CD4-positive, alpha-beta T cell treated with Interferon gamma for 1 hour (primary cell): ENCODE data around the gene TNFRSF4.

Experiments used
- DNase-seq: peaks from one replicate; pipeline ENCODE4 v3.0.0-alpha.2; 2020

TNFRSF4 gene

DNA sequence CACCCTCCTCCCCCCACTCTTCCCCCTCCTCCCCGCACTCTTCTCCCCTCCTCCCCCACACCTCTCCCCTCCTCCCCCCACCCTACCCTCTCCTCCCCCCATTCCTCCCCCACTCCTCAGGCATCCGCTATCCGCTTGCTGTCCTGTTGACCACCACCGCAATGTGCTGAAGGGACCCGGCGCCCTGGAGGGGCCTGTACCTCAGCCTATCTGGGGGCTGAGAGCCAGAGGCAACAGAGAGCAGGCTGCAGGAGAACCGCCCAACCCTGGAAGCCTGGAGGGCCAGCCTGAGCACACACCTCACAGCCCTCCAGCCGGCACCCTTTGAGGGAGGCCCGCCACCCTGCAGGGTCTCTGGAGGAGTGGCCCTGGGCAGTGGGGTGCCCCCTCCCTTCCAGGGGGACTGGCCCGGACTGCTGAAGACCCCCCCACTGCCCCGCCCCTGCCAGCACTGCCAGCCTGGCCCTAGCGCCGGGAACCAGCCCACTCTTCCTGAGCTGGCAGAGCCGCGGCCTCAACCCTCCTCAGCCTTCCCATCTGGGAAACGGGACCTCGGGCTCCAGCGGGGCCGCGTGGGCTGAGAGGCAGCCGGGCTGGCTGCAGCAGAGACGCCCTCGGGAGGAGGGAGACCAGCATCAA, 31.3 kb upstream of the TNFRSF4 start:
- no peak for DNase-seq

GRCh38 chr1:1244192-1244811, 30.3 kb upstream of the TNFRSF4 start:
- no peak for DNase-seq

DNA sequence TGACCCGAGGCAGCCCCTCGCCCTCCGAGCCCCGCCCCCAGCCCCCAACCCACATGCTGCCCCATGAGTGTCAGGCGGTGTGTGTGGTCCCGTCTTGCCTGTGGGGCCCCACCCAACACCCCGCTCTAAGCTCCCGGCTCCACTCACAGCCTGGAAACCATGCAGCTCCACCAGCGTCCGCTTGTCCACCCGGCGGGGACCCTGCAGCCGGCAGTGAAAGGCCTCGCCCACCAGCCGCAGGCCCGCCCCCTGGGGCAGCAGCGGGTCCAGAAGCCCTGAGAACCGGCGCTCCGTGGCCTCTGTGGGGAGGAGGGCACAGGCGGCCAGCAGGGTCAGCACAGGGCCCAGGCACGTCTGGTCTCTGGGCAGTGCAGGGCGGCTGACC, 29.8 kb upstream of the TNFRSF4 start:
- no peak for DNase-seq

GRCh38 chr1:1243266-1243660, 29.3 kb upstream of the TNFRSF4 start:
- no peak for DNase-seq

GRCh38 chr1:1242461-1243265, 28.7 kb upstream of the TNFRSF4 start:
- no peak for DNase-seq

DNA sequence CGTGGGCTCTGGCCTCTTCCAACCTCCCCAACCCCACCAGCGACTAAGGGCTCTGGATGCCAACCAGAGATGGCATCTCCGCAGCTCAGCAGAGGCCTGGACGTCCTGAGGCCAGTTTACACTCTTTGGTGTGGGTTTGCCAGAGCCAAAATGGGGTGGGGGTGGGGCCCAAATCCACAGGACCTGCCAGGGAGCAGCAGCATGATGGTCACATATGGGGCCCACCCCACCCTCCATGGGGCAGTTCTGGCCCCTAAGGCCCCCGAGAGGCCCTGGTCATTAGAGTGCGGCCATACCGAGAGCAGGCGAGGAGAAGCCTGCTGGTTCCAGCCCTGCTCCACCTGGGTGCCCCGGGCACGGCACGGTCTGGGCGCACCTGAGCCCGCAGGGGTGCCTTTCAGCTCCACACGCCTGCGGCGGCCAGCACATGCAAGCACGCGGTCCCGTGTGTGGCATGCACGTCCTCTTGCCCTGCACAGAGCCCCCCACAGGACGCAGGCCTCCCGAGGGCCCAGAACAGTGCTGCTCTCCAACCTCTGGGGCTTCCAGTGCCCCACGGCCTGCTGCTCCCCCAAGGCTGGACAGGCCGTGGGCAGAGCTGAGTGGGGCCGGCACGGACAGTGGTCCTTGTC, 27.8 kb upstream of the TNFRSF4 start:
- DNase-seq = no peak

- DNase-seq = no peak
Observed at GRCh38 chr1:1240822-1241587, 27.1 kb upstream of the TNFRSF4 start.

- DNase-seq = no peak
Observed at GRCh38 chr1:1240348-1240732, 26.4 kb upstream of the TNFRSF4 start.

DNA sequence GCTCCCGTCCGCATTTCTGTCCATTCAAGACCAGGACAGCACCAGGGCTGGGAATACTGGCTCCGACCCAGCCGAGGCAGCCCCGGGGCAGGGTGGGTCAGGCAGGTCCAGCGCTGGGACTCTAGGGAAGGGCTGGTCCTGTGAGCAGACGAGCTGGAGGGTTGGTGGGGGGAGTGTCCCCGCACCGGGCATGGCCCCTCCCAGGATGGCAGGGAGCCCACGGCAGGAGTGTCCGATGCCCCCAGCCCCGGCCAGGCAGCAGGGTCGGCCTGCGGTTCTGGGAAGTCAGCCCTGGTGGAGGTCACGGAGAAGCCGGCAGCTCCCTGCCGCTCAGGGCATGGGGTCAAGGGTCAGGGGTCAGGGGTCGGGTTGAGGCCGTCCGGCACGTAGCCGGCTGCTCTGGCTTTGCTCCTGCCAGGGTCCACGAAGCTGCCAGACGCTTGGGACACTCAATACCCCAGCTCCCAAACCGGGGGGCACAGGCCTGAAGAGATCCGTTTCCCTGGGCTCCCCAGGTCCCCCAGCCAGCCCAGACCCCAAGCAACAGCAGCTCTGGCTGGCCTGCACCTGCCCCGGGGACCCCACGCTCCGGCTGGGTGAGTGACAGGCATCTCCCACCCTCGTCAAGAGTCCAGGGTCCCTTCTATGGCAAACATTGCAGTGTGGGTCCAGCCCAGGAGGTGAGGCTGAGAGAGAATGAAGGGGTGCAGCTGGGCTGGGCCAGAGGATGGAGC, 25.8 kb upstream of the TNFRSF4 start:
- no peak for DNase-seq

GRCh38 chr1:1239227-1239613, 25.3 kb upstream of the TNFRSF4 start:
- no peak for DNase-seq

GRCh38 chr1:1238702-1239178, 24.8 kb upstream of the TNFRSF4 start:
- no peak for DNase-seq

DNA sequence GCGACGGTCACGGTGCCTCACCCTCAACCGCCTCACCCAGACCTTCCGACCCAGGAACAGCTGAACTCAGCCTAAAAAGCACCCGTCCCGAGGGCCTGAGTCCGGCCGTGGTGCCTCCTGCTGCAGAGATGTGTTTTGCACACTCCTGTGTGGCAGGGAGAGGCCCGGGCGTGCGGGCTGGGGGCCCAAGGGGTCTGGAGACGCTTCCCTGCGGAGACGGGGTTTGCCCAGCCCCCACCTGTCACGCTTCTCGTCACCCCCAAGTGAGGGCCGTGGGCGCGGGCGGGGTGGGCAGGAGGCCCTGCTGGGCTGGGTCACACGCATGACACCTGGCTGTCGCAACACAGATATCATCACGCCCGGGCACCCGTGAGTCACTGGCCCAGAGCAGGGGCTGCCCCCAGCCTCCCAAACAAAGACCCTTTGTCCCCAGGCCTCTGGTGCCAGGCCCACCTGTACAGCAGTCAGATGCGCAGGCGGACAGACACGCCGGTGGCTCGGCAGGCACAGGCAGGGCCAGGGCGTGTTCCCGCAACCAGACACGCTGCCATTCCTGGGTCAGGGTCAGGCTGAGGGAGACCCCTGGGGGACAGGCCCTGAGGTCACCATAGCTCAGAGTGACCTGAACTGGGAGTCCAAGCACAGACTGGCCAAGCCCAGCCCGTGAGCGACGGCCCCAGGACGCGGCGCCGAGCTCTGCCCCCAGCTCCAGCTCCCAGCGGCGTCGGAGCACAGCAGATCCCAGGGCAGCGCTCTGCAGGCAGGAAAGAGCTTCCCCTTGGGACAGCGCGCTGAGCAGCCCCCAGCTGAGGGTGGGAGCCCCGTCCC, 24.1 kb upstream of the TNFRSF4 start:
- no peak for DNase-seq

DNA sequence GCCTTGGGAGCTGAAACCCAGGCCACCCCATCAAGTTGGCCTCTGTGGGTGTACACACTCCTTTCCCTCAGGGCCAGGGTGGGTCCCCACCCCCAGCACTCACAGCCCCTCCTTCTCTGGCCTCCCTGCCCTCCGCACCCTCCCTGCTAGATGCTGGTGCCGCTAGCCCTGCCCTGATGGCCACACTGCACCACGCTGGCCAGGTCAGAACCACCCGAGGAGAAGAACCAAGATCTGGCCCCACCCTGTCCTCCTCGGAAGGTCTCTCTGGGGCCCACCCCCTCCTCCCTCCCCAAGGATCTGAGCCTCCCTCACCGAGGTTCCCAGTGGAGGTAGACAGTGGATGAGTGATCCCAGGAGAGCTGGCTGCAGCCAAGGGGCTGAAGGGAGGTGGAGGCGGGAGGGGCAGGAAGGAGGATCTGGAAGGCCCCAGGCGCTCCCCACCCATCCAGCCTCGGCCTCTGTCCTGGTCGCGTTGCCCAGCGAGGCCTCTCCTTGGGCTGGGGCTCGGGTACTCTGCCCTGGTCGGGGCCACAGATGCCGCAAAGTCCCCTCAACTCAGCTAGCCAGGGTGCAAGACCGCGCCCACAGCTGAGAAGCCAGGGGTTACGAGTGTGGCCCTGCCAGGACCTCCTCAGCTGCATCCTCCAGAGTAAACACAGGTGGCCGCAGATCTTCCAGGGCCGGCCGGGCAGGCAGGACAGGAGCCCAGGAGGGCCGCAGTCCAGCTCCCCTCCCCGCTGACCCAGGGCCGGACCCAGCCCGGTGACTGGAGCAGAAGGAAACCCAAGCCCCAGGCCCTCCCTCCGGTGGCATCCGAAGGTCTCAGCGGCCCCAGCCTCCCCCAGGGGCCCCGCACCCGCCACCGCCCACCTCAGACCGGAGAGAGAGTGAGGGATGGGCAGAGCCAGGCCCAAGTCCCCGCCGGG, 23.3 kb upstream of the TNFRSF4 start:
- no peak for DNase-seq

DNA sequence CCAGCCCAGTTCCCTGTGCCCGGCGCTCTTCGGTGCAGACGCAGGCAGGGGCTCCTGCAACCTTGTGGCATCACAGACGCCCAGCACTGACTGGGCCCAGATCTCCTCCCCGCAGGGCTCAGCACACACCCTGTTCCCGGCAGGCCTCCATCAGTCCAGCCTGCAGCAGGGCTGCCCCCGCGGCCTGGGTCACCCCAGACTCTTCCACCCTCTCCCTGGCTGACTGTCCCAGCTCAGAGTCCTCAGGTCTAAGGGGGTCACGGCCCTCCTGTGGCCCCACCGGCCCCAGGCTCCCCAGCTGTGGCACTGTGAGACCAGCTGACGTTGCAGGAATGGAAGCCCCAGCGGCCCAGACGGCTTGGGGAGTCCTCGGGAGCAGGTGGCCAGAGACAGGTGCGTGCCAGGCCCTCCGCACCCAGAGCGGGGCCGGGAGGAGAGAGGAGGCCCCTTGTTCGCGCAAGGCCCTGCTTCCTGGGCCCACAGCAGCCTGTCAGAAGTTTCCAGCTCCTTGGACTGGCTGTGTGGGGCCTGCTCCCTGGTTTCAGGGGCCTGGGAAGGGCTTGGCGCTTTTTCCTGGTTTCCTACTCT, 22.3 kb upstream of the TNFRSF4 start:
- DNase-seq = no peak

GRCh38 chr1:1235016-1235744, 21.2 kb upstream of the TNFRSF4 start:
- DNase-seq = no peak

- DNase-seq = no peak
Observed at GRCh38 chr1:1234180-1234808, 20.3 kb upstream of the TNFRSF4 start.

GRCh38 chr1:1233567-1233892, 19.6 kb upstream of the TNFRSF4 start:
- no peak for DNase-seq

DNA sequence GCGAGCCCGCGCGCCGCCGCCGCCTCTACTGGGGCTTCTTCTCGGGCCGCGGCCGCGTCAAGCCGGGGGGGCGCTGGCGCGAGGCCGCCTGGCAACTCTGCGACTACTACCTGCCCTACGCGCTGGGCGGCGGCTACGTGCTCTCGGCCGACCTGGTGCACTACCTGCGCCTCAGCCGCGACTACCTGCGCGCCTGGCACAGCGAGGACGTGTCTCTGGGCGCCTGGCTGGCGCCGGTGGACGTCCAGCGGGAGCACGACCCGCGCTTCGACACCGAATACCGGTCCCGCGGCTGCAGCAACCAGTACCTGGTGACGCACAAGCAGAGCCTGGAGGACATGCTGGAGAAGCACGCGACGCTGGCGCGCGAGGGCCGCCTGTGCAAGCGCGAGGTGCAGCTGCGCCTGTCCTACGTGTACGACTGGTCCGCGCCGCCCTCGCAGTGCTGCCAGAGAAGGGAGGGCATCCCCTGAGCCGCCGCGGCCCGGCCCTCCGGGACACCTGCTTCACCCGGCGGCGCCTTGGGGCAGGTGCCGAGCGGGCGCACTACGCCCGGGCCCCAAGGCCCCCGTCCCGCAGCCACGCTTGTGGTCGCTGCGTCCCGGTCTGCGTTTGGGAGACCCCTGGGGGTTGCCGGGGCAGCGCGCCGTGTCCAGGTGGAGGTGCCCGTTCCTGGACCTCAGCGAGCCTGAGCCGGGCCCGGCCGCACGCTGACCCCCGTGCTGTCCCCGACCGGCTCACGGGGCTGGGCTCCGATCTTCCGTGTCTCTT, 19.0 kb upstream of the TNFRSF4 start:
- DNase-seq = no peak
